Endothelial cell of umbilical vein (primary cell): ENCODE measurements around the gene SLC47A2.

Experiments
- CTCF ChIP-seq, 2 donors: IDR thresholded peaks; 1 replicate in 1 of 2; 2 replicates in 1 of 2; pipeline ENCODE4 v1.5.1; 2011; ENCODE audit warnings: low read length in 2 of 2, mild to moderate bottlenecking in 2 of 2, moderate library complexity in 2 of 2, control low read depth in 1 of 2, inconsistent platforms in 1 of 2, low read depth in 1 of 2; ENCODE audit not compliant: insufficient read depth in 1 of 2; ENCODE audit errors: extremely low read depth in 1 of 2
- MYC ChIP-seq: IDR thresholded peaks from one replicate; pipeline ENCODE4 v1.6.1; 2011; ENCODE audit warnings: mild to moderate bottlenecking, low read depth, low read length
- POLR2A ChIP-seq: IDR thresholded peaks from 2 replicates; pipeline ENCODE4 v1.6.1; 2012; ENCODE audit warnings: low read depth, mild to moderate bottlenecking, control low read depth, low read length
- POLR2AphosphoS5 ChIP-seq: IDR thresholded peaks from 2 replicates; pipeline ENCODE4 v1.6.1; 2012; ENCODE audit warnings: low read depth, mild to moderate bottlenecking, control low read depth, low read length, moderate library complexity; ENCODE audit not compliant: insufficient read depth

- TF ChIP-seq MYC (no peak), POLR2AphosphoS5 (no peak), POLR2A (no peak), CTCF (IDR thresholded peaks at IDR 0.05; ENCODE audit: extremely low read depth in 1 of 2, insufficient read depth in 1 of 2, low read depth in 1 of 2, low read length in 2 of 2) (no peak)
These were observed 3.2 kb upstream of the SLC47A2 start for GRCh38 chr17:19719355-19720209.
